HepG2 (cell line): ENCODE measurements around the gene SCFD2. TPM values are rescaled to one million over a fixed set of nuclear protein-coding genes. Genes with fewer than 3 reads are reported as not detected.

Experiments used
- BRCA1 ChIP-seq: sonication (generic); formaldehyde crosslinking; IDR thresholded peaks from 2 replicates; pipeline ENCODE4 v1.4.0; 2020; ENCODE audit warnings: missing genetic modification reagents
- MED13 ChIP-seq: sonication (generic); formaldehyde crosslinking; IDR thresholded peaks from 2 replicates; pipeline ENCODE4 v1.5.0; 2020; ENCODE audit warnings: missing genetic modification reagents
- MLX ChIP-seq: IDR thresholded peaks from 2 replicates; pipeline ENCODE4 v1.6.1; 2016
- NFYC ChIP-seq: IDR thresholded peaks from 2 replicates; pipeline ENCODE4 v1.6.1; 2016; ENCODE audit warnings: missing genetic modification reagents, missing compliant biosample characterization
- PBX3 ChIP-seq: sonication (generic); formaldehyde crosslinking; IDR thresholded peaks from 2 replicates; pipeline ENCODE4 v1.8.1; 2023; ENCODE audit warnings: missing genetic modification reagents, inconsistent platforms, borderline replicate concordance
- PREB ChIP-seq: sonication (generic); formaldehyde crosslinking; IDR thresholded peaks from 2 replicates; pipeline ENCODE4 v1.4.0; 2020; ENCODE audit warnings: missing genetic modification reagents
- SMYD3 ChIP-seq: sonication (generic); formaldehyde crosslinking; IDR thresholded peaks from 2 replicates; pipeline ENCODE4 v1.8.1; 2023; ENCODE audit warnings: mild to moderate bottlenecking, missing genetic modification reagents
- SRF ChIP-seq: IDR thresholded peaks from 2 replicates; pipeline ENCODE4 v1.6.1; 2011; ENCODE audit warnings: mild to moderate bottlenecking, low read depth, low read length, moderate library complexity
- TFE3 ChIP-seq: IDR thresholded peaks from 2 replicates; pipeline ENCODE4 v1.6.1; 2016
- ZBTB7A ChIP-seq: sonication (generic); formaldehyde crosslinking; IDR thresholded peaks from 2 replicates; pipeline ENCODE4 v1.8.0; 2022; ENCODE audit warnings: mild to moderate bottlenecking, missing genetic modification reagents
- ZNF101 ChIP-seq: sonication (generic); formaldehyde crosslinking; IDR thresholded peaks from 2 replicates; pipeline ENCODE4 v1.4.0; 2020; ENCODE audit warnings: mild to moderate bottlenecking, low read depth, missing genetic modification reagents, borderline replicate concordance
- ZNF224 ChIP-seq: sonication (generic); formaldehyde crosslinking; IDR thresholded peaks from 2 replicates; pipeline ENCODE4 v1.5.0; 2020; ENCODE audit warnings: mild to moderate bottlenecking, missing genetic modification reagents
- ZNF33B ChIP-seq: sonication (generic); formaldehyde crosslinking; IDR thresholded peaks from 2 replicates; pipeline ENCODE4 v1.5.1; 2020; ENCODE audit warnings: mild to moderate bottlenecking, missing genetic modification reagents
- ZNF407 ChIP-seq: sonication (generic); formaldehyde crosslinking; IDR thresholded peaks from one replicate; pipeline ENCODE4 v1.5.1; 2020; ENCODE audit warnings: mild to moderate bottlenecking, missing genetic modification reagents; ENCODE audit errors: not compliant biosample characterization
- ZNF576 ChIP-seq: sonication (generic); formaldehyde crosslinking; IDR thresholded peaks from 2 replicates; pipeline ENCODE4 v1.4.0; 2020; ENCODE audit warnings: mild to moderate bottlenecking, missing genetic modification reagents
- ZNF614 ChIP-seq: IDR thresholded peaks from 2 replicates; pipeline ENCODE4 v1.6.1; 2018; ENCODE audit warnings: missing biosample characterization, missing genetic modification reagents, inconsistent platforms, borderline replicate concordance
- polyA plus RNA-seq, 8 experiments: library from polyadenylated mRNA; depleted of rRNA in 3 of 8; stranded (reverse) in 7 of 8; unstranded in 1 of 8; fragments of >200 nt; fragmentation: Illumina TruSeq in 4 of 8; extraction: Trizol in 4 of 8; gene quantifications; 2 replicates each; pipeline versions ENCODE4 v1.2.1 to v1.2.3, GENCODE V29; 2011 to 2016; ENCODE audit warnings: low read depth in 4 of 8, missing spikeins in 1 of 8, mixed read lengths in 1 of 8; ENCODE audit not compliant: insufficient read depth in 1 of 8
- total RNA-seq, 5 experiments: library from RNA; depleted of rRNA; stranded (reverse); fragments of >200 nt; fragmentation: Illumina TruSeq; extraction: Trizol; gene quantifications; 2 replicates each; pipeline ENCODE4 v1.2.3, GENCODE V29; 2016; ENCODE audit warnings: low read depth in 1 of 5

Gene SCFD2
- total and polyA plus RNA-seq, 2 of the 13 experiments (the other 11 are each of a cell fraction or from before 2014, with no cell fraction given), result 4.6 to 15.6 TPM

GRCh38 chr4:53365486-53366300 is at the start of gene SCFD2 (continued):
- no peak for TF ChIP-seq TFE3 (CRISPR knock-in tag)
- no peak for TF ChIP-seq BRCA1 (CRISPR knock-in tag)
- TF ChIP-seq ZNF407, result peak; percentile 66
- TF ChIP-seq MLX (CRISPR knock-in tag), result no peak
- no peak for TF ChIP-seq PBX3 (CRISPR knock-in tag)
- TF ChIP-seq ZNF576 (CRISPR knock-in tag), result no peak
- peak; percentile 22; the same call in 1 of the 2 replicates for TF ChIP-seq ZBTB7A (CRISPR knock-in tag)
- TF ChIP-seq SRF, result 0 out of 2 replicates have a peak, but pooled peaks have one; percentile 35
- TF ChIP-seq ZNF614 (CRISPR knock-in tag), result 0 out of 2 replicates have a peak, but pooled peaks have one; percentile 20
- TF ChIP-seq SMYD3 (CRISPR knock-in tag), result no peak
- no peak for TF ChIP-seq MED13 (CRISPR knock-in tag)
- TF ChIP-seq ZNF224, result no peak
- TF ChIP-seq PREB (CRISPR knock-in tag), result no peak
- 0 out of 2 replicates have a peak, but pooled peaks have one; percentile 57 for TF ChIP-seq ZNF33B
- no peak for TF ChIP-seq ZNF101
- peak; percentile 92 for TF ChIP-seq NFYC (CRISPR knock-in tag)
